Central memory CD8-positive, alpha-beta T cell (primary cell): Measurements from ENCODE around the gene ATIC.

Source experiments
- ATAC-seq: fragments of 150-1000 bp; cut with Tn5 transposase; replicated peaks from 2 replicates; pipeline ENCODE4 v1.10.0; 2022; ENCODE audit warnings: mild to moderate bottlenecking, moderate FRiP score, moderate number of reproducible peaks; ENCODE audit not compliant: poor library complexity, severe bottlenecking; ENCODE audit errors: extremely low read depth
- DNase-seq, 2 donors: peaks; one replicate each; pipeline ENCODE4 v3.0.0; 2021; ENCODE audit warnings: low spot score in 2 of 2
- H3K27ac Mint-ChIP-seq: one replicate; pipeline ENCODE4 v1.8.0; 2022; ENCODE audit warnings: low read depth, mild to moderate bottlenecking, moderate library complexity, mixed read lengths
- H3K27me3 Mint-ChIP-seq: one replicate; pipeline ENCODE4 v1.8.0; 2022; ENCODE audit warnings: mixed read lengths
- H3K36me3 Mint-ChIP-seq: one replicate; pipeline ENCODE4 v1.8.0; 2022; ENCODE audit warnings: mild to moderate bottlenecking, moderate library complexity, mixed read lengths; ENCODE audit not compliant: insufficient read depth
- H3K4me1 Mint-ChIP-seq: one replicate; pipeline ENCODE4 v1.8.0; 2022; ENCODE audit warnings: mixed read lengths
- H3K4me3 Mint-ChIP-seq: one replicate; pipeline ENCODE4 v1.8.0; 2022; ENCODE audit warnings: mild to moderate bottlenecking, moderate library complexity, mixed read lengths
- H3K9me3 Mint-ChIP-seq: one replicate; pipeline ENCODE4 v1.8.0; 2022; ENCODE audit warnings: mixed read lengths

The ATIC gene

DNA sequence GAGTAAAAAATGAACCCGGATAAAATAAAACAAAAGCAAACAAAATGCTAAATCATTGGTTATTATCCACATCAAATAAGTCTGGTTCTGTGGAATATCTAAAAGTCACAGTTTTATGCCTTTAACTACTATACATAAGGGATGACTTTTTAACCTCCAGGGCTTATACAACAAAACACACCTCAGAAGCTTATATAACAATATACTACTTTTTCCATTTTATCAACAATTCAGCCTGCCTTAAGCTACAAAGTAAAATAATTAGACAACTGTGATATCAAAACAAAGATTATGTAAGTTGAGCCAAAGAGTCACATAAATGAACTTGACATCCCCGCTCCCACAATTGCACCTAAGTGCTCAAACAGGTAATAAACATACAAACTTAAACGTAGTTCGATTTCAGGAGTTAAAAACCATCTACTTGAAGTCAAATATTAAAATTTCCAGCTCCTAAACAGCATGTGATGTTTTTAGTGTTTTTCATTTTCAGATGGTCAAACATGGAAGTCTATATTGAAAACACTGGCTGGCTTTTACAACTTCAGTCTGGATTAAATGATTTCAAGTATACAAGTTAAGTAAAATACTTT is 54.7 kb downstream of the ATIC start:
- H3K4me1 Mint-ChIP-seq: no peaks in the 10 kb centered on the region
- no peak overlapping the region for H3K4me3 Mint-ChIP-seq
- no peaks in the 10 kb centered on the region for H3K27me3 Mint-ChIP-seq
- no peak overlapping the region for H3K27ac Mint-ChIP-seq
- no peaks in the 10 kb centered on the region for H3K9me3 Mint-ChIP-seq
- H3K36me3 Mint-ChIP-seq: peaks cover 2% of the 10 kb centered on the region
- ATAC-seq (no peak), DNase-seq (no peak)

DNA sequence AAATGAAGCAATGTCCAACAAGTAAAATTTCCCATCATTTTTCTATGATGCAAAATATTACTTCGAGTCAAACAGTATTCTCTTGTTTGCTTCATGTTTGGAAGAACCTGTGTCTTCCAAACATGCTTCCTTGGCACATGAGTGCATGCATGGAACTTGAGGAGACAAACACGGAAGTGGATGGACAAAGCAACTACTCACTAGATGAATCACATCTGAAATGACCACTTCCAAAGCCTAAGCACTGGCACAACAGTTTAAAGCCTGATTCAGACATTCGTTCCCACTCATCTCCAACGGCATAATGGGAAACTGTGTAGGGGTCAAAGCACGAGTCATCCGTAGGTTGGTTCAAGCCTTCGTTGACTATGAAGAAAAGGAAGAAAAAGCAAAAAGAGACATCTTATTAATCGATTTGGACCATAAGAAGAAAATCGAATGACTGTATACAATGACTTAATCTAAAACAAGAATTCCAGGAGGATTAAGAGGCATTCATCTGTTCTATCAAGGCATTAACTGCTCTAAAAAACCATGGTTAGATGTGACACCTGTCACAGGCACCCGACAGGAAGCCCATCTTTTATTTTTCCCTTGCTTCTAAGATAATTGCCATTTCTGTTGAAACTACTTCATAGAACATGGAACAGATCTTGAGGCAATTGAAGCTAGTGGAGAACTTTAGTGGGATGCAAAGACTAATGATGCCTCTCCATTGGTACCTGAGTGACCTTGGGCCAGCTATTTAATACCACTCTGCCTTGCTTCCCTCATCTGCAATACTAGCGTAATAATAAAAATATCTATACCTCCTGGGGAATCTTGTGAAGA is 56.0 kb downstream of the ATIC start:
- Mint-ChIP-seq H3K9me3 (no peaks in the 10 kb centered on the region), H3K27ac (no peak overlapping the region)

DNA sequence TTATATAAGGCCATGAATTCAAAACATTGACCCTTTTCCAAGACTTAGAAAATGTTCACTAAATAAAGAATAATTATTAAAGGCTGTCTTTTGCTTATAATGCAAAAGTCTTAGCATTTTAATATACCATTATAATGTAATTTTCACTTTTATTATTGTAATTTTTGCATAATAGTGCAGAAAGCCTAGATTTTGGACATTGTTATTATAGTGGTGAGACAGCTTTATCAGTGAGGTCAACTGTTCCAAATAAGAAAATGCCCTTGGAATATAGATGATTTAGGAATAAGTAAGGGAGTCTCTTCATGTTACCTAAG is 56.6 kb downstream of the ATIC start:
- no peak overlapping the region for H3K27ac Mint-ChIP-seq
- H3K4me1 Mint-ChIP-seq: no peaks in the 10 kb centered on the region
- H3K9me3 Mint-ChIP-seq: no peaks in the 10 kb centered on the region
- no peaks in the 10 kb centered on the region for H3K27me3 Mint-ChIP-seq
- no peak overlapping the region for H3K4me3 Mint-ChIP-seq
- ATAC-seq (no peak), DNase-seq (no peak)
- peaks cover 2% of the 10 kb centered on the region for H3K36me3 Mint-ChIP-seq

More for the DNA sequence above, 56.0 kb downstream of the ATIC start:
- Mint-ChIP-seq H3K4me1 (no peaks in the 10 kb centered on the region), H3K4me3 (no peak overlapping the region), H3K36me3 (peaks cover 2% of the 10 kb centered on the region), H3K27me3 (no peaks in the 10 kb centered on the region)
- ATAC-seq (no peak), DNase-seq (no peak)

DNA sequence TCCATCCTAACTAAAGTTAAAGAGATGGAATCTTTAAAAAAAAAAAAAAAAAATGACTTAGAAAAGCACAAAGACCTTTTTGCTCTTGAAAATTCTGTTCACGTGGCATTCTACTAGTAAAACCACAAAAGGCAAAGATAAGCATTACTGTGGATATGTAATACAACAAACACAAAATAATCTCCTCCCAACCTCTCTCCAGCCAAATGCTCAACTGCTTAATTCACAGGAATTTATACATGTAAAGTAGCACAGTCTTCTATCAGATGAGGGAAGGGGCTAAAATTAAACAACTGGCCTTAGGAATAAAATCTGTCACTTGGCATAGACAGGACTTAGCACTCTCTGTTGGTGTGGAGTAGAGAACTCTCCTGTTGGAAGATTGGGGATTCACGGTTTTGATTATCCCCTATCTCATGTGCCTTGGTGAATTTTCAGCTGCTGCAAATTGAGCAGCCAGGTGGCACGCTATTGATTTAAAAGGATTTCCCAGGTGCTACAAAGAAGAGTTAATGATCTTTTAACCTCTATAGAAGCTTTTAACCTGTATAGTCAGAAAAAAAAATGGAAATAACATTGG is 57.4 kb downstream of the ATIC start:
- Mint-ChIP-seq H3K27ac (no peak overlapping the region), H3K9me3 (no peaks in the 10 kb centered on the region), H3K4me1 (no peaks in the 10 kb centered on the region), H3K27me3 (no peaks in the 10 kb centered on the region), H3K4me3 (no peak overlapping the region), H3K36me3 (peaks cover 2% of the 10 kb centered on the region)
- ATAC-seq (no peak), DNase-seq (no peak)

DNA sequence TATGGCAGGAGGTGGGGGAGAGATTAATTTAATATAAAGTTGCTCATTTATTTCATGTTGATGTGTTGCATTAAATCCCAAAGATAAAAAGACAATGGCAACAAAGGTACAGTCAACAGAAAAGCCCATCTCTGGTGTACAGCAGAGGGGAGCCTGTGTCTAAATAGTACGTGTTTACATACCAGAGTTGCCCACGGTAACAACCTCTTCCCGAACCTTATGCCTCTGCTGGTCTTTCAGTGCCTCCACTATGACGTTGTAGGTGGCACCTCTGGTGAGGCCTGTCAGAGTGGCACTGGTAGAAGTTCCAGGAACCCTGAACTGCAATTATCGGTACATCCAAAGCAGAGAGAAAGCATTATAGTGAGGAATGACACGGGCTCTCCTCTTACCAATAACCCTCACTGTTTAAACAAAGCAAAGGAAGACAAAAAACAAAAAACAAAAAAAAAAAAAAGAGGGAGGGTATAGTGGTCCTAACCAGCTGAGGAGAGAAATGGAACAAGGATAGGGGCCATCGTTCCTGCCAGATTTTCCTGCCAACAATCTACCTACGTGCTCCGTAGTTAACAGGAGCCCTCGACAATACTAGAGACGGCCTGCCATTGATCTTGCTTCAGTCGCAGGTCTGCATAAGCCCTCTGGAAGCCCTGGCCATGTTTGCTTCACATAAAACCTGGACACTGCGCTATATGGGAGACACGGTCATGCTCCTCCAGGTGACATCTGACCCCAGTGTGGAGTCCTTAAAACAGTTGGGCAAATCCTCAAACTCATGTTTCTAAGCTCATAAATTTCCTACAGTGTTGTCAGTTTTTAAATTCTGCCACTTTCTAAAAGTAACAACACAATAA is 58.5 kb downstream of the ATIC start:
- no peak overlapping the region for H3K27ac Mint-ChIP-seq
- H3K27me3 Mint-ChIP-seq: no peaks in the 10 kb centered on the region
- no peak for ATAC-seq

DNA sequence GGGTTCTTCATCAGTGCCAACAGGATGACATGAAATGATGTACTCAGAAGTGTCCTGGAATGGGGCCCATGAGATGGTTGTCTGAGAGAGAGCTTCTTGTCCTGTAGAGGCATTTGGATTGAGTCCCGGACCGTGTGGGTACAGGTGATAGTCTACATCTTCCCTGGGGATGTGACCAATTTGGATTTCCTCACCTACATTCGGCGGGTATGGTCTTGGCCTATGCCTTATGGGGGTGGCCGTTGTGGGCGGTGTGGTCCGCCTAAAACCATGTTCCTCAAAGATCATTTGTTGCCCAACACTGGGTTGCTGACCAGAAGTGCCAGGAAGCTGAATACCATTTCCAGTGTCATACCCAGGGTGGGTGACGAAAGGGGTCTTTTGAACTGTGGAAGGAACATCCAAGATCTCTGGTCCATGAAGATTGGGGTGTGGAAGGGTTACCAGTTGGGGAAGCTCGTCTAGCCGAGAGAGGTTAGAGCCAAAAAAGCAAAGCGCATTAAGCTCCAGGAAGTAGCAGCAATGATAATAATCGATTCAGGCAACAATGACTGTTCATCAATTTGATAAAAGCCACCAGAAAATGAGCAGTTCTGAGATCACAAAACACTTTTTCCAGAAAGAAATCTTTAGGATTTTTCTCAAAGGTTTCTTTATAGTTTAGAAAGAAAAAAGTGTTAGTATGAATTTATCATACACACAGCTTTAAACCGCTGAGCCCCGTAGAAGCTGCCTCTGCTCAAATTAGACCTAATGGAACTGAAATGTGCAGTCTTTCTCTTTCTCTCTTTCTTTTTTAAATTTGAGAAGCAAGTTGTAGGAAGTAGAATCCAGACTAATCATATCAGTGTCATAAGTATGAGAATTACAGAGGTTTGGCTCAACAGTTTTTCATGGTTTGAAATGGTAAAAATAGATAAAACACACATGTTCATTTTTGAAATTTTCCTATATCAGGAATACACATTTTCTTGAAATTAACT is 60.3 kb downstream of the ATIC start:
- H3K4me3 Mint-ChIP-seq: no peak overlapping the region
- H3K9me3 Mint-ChIP-seq: no peaks in the 10 kb centered on the region
- no peak for ATAC-seq
- H3K27me3 Mint-ChIP-seq: no peaks in the 10 kb centered on the region
- H3K27ac Mint-ChIP-seq: no peak overlapping the region
- no peak for DNase-seq
- no peaks in the 10 kb centered on the region for H3K4me1 Mint-ChIP-seq
- peaks cover 2% of the 10 kb centered on the region for H3K36me3 Mint-ChIP-seq

More for the DNA sequence above, 58.5 kb downstream of the ATIC start:
- Mint-ChIP-seq H3K36me3 (peaks cover 2% of the 10 kb centered on the region), H3K4me1 (no peaks in the 10 kb centered on the region), H3K9me3 (no peaks in the 10 kb centered on the region), H3K4me3 (no peak overlapping the region)
- DNase-seq: no peak

DNA sequence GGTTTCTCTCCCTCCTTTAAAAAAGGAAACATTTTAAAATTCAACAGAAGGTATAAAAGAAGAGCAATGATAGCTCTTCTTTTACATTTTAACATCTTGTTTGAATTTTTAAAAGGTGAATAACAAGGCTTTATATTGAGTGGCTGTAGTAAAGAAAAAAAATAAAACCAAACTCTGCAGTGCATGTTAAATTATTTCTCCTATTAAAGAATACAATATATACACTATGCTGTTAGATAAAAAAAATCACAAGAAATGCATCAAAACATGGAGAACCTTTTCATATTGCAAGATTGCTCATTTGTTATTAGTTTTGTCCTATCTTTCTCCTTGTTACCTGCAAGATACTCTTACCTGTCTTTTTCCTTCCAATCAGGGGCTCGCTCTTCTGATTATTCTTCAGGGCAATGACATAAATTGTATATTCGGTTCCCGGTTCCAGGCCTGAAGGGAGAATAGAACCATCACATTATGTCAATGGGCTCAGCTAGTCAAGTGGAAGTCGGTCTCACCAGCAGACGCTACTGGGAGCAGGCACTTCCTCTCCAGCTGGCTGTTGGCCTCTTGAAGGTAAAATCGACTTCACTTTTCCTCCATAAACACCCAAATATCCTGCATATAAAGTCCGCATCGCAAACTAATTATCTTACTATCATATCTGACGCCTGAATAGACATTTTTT is 61.2 kb downstream of the ATIC start:
- no peaks in the 10 kb centered on the region for H3K36me3 Mint-ChIP-seq
- ATAC-seq: no peak
- H3K4me3 Mint-ChIP-seq: no peak overlapping the region
- H3K27me3 Mint-ChIP-seq: no peaks in the 10 kb centered on the region
- no peak for DNase-seq
- no peaks in the 10 kb centered on the region for H3K9me3 Mint-ChIP-seq
- no peaks in the 10 kb centered on the region for H3K4me1 Mint-ChIP-seq
- H3K27ac Mint-ChIP-seq: no peak overlapping the region

DNA sequence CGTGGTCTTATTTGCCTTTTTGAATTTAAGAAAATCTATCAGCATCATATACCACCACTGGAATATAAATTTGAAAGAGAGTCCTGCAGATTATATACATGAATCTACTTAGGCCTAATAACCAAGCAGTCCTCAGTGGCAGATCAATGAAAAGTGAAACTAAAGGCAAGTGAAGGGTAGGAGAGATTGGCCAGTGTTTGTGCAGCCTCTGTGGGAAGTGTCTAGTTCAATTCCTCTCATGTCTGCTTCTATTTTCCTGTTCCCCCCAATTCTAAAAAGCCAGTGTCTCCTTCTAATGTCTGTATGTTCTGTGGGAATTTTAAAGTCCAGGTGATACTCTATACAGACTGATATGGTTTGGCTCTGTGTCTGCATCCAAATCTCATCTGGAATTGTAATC is 62.1 kb downstream of the ATIC start:
- Mint-ChIP-seq H3K4me1 (no peaks in the 10 kb centered on the region), H3K36me3 (no peaks in the 10 kb centered on the region), H3K27me3 (no peaks in the 10 kb centered on the region), H3K4me3 (no peak overlapping the region), H3K9me3 (no peaks in the 10 kb centered on the region), H3K27ac (no peak overlapping the region)
- no peak for ATAC-seq
- DNase-seq: no peak

DNA sequence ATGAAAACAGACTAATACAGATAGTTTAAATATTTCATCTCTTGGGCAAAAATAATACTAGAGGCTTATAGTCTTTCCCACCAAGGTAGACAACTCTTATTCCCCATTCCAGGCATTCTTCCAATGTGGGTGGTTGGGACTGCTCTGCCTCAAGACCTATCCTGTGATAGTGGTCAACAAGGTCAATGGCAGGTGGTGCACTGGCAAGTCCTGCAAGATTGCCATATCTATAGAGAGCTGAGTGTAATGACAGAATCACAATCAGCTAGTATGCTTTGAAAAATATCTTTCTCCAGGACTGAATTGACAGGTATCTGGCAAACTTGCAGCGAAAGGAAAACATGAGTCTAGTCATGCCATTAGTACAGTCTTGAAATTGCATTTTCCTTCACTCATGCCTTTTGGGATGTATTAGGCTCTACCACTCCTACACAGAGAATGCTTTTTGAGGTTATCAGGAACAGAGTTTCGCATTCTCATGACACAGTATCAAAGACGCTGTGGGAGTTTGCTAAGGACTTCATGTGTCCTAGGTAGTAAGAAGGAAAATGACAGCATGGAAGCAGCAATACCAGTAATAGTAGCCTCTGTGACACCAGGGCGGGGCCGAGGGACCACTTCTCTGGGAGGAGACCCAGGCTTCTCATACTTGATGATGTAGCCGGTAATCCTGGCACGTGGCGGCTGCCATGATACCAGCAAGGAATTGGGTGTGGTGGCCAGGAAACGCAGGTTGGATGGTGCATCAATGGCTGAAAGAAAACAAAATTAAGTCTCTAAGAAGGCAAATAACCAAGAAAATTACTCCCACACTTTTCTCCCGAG is 63.0 kb downstream of the ATIC start:
- no peaks in the 10 kb centered on the region for H3K27me3 Mint-ChIP-seq
- no peak overlapping the region for H3K27ac Mint-ChIP-seq
- DNase-seq (no peak), ATAC-seq (no peak)
- no peaks in the 10 kb centered on the region for H3K4me1 Mint-ChIP-seq
- H3K9me3 Mint-ChIP-seq: no peaks in the 10 kb centered on the region
- H3K4me3 Mint-ChIP-seq: no peak overlapping the region
- no peaks in the 10 kb centered on the region for H3K36me3 Mint-ChIP-seq

DNA sequence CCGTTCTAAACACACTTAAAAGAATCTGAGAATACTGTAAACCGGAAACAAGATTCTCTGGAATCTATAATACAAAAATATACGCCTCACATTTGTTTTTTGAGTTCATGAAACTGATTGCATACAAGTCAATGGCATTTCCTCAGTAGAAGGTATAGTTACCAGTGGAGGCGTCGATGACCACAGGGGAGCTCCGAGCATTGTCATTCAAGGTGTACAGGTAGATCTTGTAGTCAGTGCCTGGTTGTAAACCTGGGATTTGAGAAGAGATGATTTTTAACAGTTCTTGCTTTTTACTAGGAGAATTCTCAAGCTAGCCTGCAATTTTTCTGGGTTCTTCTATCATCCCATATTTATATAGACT is 63.6 kb downstream of the ATIC start:
- Mint-ChIP-seq H3K27me3 (no peaks in the 10 kb centered on the region), H3K9me3 (no peaks in the 10 kb centered on the region), H3K27ac (no peak overlapping the region), H3K36me3 (no peaks in the 10 kb centered on the region), H3K4me1 (no peaks in the 10 kb centered on the region), H3K4me3 (no peak overlapping the region)
- DNase-seq: no peak
- no peak for ATAC-seq
